Erythroblast (primary cell): Measurements from ENCODE around the gene AKT1S1.

Experiments
- GATA1 ChIP-seq: IDR thresholded peaks from 2 replicates; pipeline ENCODE4 v1.6.1; 2011; ENCODE audit warnings: low read depth, mild to moderate bottlenecking, control low read depth, low read length, moderate library complexity
- POLR2A ChIP-seq: IDR thresholded peaks from 2 replicates; pipeline ENCODE4 v1.6.1; 2011; ENCODE audit warnings: mild to moderate bottlenecking, low read length

DNA sequence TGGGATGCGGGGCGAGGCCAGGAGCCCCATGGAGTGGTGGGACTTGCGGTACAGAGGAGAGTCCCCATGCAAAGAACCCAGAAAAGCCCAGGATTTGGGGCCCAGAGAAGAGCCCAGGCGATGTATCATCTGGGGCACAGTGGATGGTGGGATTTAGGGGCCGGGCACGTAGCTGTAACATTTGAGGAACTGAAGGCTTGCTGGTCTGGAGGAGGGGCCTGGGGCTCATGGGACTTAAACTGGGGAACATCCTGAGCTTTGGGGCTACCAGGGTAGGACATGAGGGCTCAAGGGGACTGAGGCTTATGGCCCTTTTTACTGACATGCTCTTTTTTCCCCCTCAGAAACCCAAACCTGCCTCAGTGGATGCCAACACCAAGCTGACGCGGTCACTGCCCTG, 45.6 kb downstream of the AKT1S1 start:
- TF ChIP-seq POLR2A (no peak), GATA1 (no peak)
